ENCODE measurements around the gene LCA5. TPM values are rescaled to one million over a fixed set of nuclear protein-coding genes. Genes with fewer than 3 reads are reported as not detected.

Gene LCA5
- total and polyA plus RNA-seq, 8 donors: 1.3 to 7.9 (median 2.6) TPM

DNA sequence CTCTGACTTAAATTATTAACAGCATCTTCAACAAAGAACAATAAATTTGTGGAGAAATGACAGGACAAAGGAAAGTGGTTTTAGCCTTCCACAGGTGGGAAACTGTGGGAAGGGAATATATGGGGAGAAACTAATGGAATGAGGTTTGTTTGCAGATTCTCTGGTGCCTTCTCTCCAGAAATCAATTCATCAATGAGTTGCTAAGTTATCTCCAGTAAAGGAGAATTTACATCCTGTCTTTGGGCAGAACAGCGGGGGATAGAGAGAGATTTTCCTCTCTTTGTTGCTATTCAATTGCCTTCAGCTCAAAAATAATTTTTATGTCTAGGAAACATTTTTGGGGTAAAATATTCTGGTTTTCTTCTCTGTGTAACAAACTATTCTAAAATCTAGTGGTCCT lies 36.9 kb upstream of the LCA5 start:
- Histone ChIP-seq H3K27me3 (no peaks in the 10 kb centered on the region), H3K4me3 (no peak overlapping the region), H3K9me3 (no peaks in the 10 kb centered on the region), H3K36me3 (no peaks in the 10 kb centered on the region), H3K4me1 (peaks cover 7 to 11% (median 7%) of the 10 kb centered on the region in 3 donors), H3K27ac (no peak overlapping the region)
- 93 to 95% methylated on average over 1 of the region's 1 CpG for WGBS, 2 donors
- FAIRE-seq (no peak), DNase-seq (no peak), ATAC-seq (no peak)
- intact Hi-C loops (cut with DNase I): loop anchor here in 1 of 3 donors (10.0 kb wide), 1 partner anchor 141 kb away; no protein-coding TSS in a partner anchor
- TF ChIP-seq, protein P1, sequence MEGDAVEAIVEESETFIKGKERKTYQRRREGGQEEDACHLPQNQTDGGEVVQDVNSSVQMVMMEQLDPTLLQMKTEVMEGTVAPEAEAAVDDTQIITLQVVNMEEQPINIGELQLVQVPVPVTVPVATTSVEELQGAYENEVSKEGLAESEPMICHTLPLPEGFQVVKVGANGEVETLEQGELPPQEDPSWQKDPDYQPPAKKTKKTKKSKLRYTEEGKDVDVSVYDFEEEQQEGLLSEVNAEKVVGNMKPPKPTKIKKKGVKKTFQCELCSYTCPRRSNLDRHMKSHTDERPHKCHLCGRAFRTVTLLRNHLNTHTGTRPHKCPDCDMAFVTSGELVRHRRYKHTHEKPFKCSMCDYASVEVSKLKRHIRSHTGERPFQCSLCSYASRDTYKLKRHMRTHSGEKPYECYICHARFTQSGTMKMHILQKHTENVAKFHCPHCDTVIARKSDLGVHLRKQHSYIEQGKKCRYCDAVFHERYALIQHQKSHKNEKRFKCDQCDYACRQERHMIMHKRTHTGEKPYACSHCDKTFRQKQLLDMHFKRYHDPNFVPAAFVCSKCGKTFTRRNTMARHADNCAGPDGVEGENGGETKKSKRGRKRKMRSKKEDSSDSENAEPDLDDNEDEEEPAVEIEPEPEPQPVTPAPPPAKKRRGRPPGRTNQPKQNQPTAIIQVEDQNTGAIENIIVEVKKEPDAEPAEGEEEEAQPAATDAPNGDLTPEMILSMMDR (IDR thresholded peaks at IDR 0.05): no peak

DNA sequence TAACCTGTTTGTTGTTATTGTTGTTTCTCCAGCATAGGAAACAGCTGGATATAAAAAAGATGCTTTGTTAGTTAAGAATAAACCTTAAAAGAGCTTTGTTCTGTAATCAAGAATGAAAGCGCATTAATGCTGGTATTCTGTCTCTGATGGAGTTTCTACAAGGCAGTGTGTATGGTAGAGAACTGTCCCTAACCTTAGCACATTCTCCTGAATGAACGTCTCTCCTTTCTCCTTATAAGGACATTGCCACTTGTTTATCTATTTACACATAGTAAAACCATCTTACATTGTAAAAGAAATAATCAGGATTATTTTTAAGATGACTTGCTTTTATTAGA lies 33.8 kb upstream of the LCA5 start:
- intact Hi-C loops (cut with DNase I): loop anchor here in 1 of 3 donors (10.0 kb wide), 1 partner anchor 144 kb away; no protein-coding TSS in a partner anchor
- ATAC-seq: peak; percentile 33 to 60 (median 56)

DNA sequence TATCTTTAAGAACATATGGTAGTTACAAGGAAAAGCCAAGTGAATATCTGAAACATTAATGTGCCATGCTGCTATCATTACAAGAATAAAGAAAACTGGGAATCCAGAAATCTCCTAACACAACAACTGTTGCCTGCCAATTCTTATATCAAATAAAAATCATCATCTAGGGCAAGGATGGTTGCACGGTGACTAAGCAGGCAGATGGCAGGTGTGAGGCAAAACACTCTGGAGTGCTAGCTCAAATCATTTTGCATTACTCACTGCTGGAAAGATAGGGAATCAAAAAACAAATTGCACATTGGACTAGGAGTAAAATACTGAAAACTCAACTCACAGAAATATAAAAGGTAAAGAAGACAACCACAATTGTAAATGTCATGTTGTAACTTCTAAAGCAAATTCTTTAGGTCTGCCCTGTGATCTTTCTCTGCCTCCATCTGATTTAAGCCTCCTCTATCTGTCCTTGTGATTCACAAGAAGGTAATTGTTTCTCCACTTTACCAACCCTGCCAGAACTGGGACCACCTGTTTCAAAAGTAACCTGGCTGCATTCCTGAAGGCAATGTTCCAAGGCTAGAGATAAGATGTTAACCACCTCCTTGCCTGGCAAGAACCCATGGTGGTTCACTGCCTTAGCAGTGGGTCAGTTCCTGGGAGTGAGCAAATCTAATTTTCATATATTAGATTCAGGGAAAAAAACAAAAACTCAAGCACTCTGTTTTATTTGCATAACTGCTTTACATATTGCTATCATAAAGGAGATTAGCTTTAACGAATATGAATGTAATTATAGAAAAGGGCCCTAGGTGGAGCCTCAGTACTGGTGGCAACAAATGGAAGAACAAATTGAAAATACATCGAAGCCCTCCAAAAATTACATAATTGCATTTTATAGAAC lies 33.1 kb upstream of the LCA5 start:
- ATAC-seq: peak; percentile 84 to 95 (median 88)
- TF ChIP-seq, protein P1 (IDR thresholded peaks at IDR 0.05): peak; percentile 19 to 51 (median 41)
- H3K27ac ChIP-seq: peak overlapping the region; percentile 18 to 78 (median 48)
- DNase-seq: peak in 3 of 6 donors; percentile 55 to 70 (median 68)
- peaks cover 7 to 15% (median 11%) of the 10 kb centered on the region in 3 donors for H3K4me1 ChIP-seq
- 3 to 4% methylated on average over 3 of the region's 3 CpGs for WGBS, 2 donors
- intact Hi-C loops (cut with DNase I): loop anchor here in 1 of 3 donors (10.0 kb wide), 1 partner anchor 144 kb away; no protein-coding TSS in a partner anchor
- peak; percentile 78 for FAIRE-seq
- H3K4me3 ChIP-seq: peak overlapping the region in 2 of 4 donors; percentile 21 to 28
- H3K9me3 ChIP-seq: no peaks in the 10 kb centered on the region
- no peaks in the 10 kb centered on the region for H3K27me3 ChIP-seq
- H3K36me3 ChIP-seq: no peaks in the 10 kb centered on the region

More for the DNA sequence above, 33.8 kb upstream of the LCA5 start:
- peaks cover 7 to 15% (median 11%) of the 10 kb centered on the region in 3 donors for H3K4me1 ChIP-seq
- 12 to 18% methylated on average over 2 of the region's 2 CpGs for WGBS, 2 donors
- no peaks in the 10 kb centered on the region for H3K9me3 ChIP-seq
- FAIRE-seq (no peak), DNase-seq (no peak)
- TF ChIP-seq, protein P1 (IDR thresholded peaks at IDR 0.05): peak in 1 of 4 donors; percentile 1
- no peaks in the 10 kb centered on the region for H3K36me3 ChIP-seq
- H3K4me3 ChIP-seq: peak overlapping the region in 2 of 4 donors; percentile 21 to 28
- H3K27me3 ChIP-seq: no peaks in the 10 kb centered on the region
- H3K27ac ChIP-seq: peak overlapping the region in 2 of 4 donors; percentile 74 to 78

DNA sequence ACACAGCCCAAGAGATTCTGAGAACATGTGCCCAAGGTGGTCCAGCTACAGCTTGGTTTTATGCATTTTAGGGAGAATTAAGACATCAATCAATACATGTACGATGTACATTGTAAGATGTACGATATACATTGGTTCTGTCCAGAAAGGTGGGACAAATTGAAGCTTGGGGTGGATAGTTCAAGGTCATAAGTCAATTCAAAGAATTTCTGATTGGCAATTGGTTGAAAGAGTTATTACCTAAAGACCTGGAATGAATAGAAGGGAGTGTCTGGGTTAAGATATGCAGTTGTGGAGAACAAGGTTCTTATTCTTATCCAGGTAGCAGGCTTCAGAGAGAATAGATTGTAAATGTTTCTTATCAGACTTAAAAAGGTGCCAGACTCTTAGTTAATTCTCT lies 31.8 kb upstream of the LCA5 start:
- TF ChIP-seq, protein P1 (IDR thresholded peaks at IDR 0.05): no peak
- no peak for DNase-seq
- ATAC-seq: no peak

More for the DNA sequence above, 31.8 kb upstream of the LCA5 start:
- Histone ChIP-seq H3K4me3 (no peak overlapping the region), H3K27ac (peak overlapping the region in 2 of 4 donors; percentile 74 to 78), H3K9me3 (no peaks in the 10 kb centered on the region), H3K27me3 (no peaks in the 10 kb centered on the region), H3K4me1 (peaks cover 7 to 15% (median 11%) of the 10 kb centered on the region in 3 donors), H3K36me3 (no peaks in the 10 kb centered on the region)
- intact Hi-C loops (cut with DNase I): no loop called here
- 82 to 88% methylated on average over 2 of the region's 2 CpGs for WGBS, 2 donors
- FAIRE-seq: no peak

All from pancreas (tissue), 10 donors.